HepG2 (cell line): ENCODE results near the gene SRC. TPM values are rescaled to one million over a fixed set of nuclear protein-coding genes. Genes with fewer than 3 reads are reported as not detected.

ENCODE experiments used
- ARNTL ChIP-seq: sonication (generic); formaldehyde crosslinking; IDR thresholded peaks from 2 replicates; pipeline ENCODE4 v1.4.0; 2020; ENCODE audit warnings: mild to moderate bottlenecking, missing genetic modification reagents
- CHD4 ChIP-seq: fragments of 200-600 bp; sonication (generic); IDR thresholded peaks from 2 replicates; pipeline ENCODE4 v1.7.0; 2017; ENCODE audit warnings: mild to moderate bottlenecking, low read length, borderline replicate concordance
- GABPB1 ChIP-seq: IDR thresholded peaks from 2 replicates; pipeline ENCODE4 v1.6.1; 2016; ENCODE audit warnings: mild to moderate bottlenecking, missing genetic modification reagents, moderate library complexity, missing compliant biosample characterization
- GFI1 ChIP-seq: sonication (generic); formaldehyde crosslinking; IDR thresholded peaks from 2 replicates; pipeline ENCODE4 v1.5.0; 2020; ENCODE audit warnings: missing genetic modification reagents, mild to moderate bottlenecking, borderline replicate concordance
- GMEB1 ChIP-seq: sonication (generic); formaldehyde crosslinking; IDR thresholded peaks from 2 replicates; pipeline ENCODE4 v1.5.1; 2020; ENCODE audit warnings: missing genetic modification reagents, mild to moderate bottlenecking, borderline replicate concordance
- ISX ChIP-seq: sonication (generic); formaldehyde crosslinking; conservative IDR thresholded peaks from 2 replicates; pipeline ENCODE4 v1.5.0; 2020; ENCODE audit warnings: missing genetic modification reagents
- NR2F1 ChIP-seq, 2 experiments: fragments of 450-650 bp in 1 of 2; formaldehyde crosslinking in 1 of 2; IDR thresholded peaks; 2 replicates each; pipeline versions ENCODE4 v1.5.0 to v1.6.1; 2016 to 2020; ENCODE audit warnings: mild to moderate bottlenecking in 1 of 2, missing compliant biosample characterization in 1 of 2, missing genetic modification reagents in 1 of 2, moderate library complexity in 1 of 2
- PLRG1 ChIP-seq: fragments of 450-650 bp; conservative IDR thresholded peaks from 2 replicates; pipeline ENCODE4 v1.6.1; 2016
- PLSCR1 ChIP-seq: sonication (generic); formaldehyde crosslinking; IDR thresholded peaks from 2 replicates; pipeline ENCODE4 v1.5.0; 2020; ENCODE audit warnings: missing genetic modification reagents, mild to moderate bottlenecking, borderline replicate concordance
- SNAI1 ChIP-seq: sonication (generic); formaldehyde crosslinking; IDR thresholded peaks from 2 replicates; pipeline ENCODE4 v1.5.0; 2020; ENCODE audit warnings: mild to moderate bottlenecking, missing genetic modification reagents, borderline replicate concordance
- TARDBP ChIP-seq: sonication (generic); formaldehyde crosslinking; IDR thresholded peaks from 2 replicates; pipeline ENCODE4 v1.8.0; 2022; ENCODE audit warnings: mild to moderate bottlenecking, missing genetic modification reagents
- ZBTB1 ChIP-seq: sonication (generic); formaldehyde crosslinking; IDR thresholded peaks from 2 replicates; pipeline ENCODE4 v1.4.0; 2020; ENCODE audit warnings: missing genetic modification reagents, borderline replicate concordance
- ZKSCAN8 ChIP-seq: IDR thresholded peaks from 2 replicates; pipeline ENCODE4 v1.6.1; 2016; ENCODE audit warnings: borderline replicate concordance, missing genetic modification reagents, missing compliant biosample characterization
- ZNF530 ChIP-seq: sonication (generic); formaldehyde crosslinking; IDR thresholded peaks from 2 replicates; pipeline ENCODE4 v1.5.0; 2020; ENCODE audit warnings: low read depth, mild to moderate bottlenecking, missing genetic modification reagents
- ZNF615 ChIP-seq: sonication (generic); formaldehyde crosslinking; IDR thresholded peaks from 2 replicates; pipeline ENCODE4 v1.5.0; 2020; ENCODE audit warnings: mild to moderate bottlenecking, missing genetic modification reagents, borderline replicate concordance
- ZNF761 ChIP-seq: sonication (generic); formaldehyde crosslinking; conservative IDR thresholded peaks from 2 replicates; pipeline ENCODE4 v1.4.0; 2020; ENCODE audit warnings: mild to moderate bottlenecking, missing genetic modification reagents
- ZSCAN21 ChIP-seq: sonication (generic); formaldehyde crosslinking; IDR thresholded peaks from 2 replicates; pipeline ENCODE4 v1.8.0; 2022; ENCODE audit warnings: mild to moderate bottlenecking, missing genetic modification reagents, moderate library complexity, borderline replicate concordance
- polyA plus RNA-seq, 8 experiments: library from polyadenylated mRNA; depleted of rRNA in 3 of 8; stranded (reverse) in 7 of 8; unstranded in 1 of 8; fragments of >200 nt; fragmentation: Illumina TruSeq in 4 of 8; extraction: Trizol in 4 of 8; gene quantifications; 2 replicates each; pipeline versions ENCODE4 v1.2.1 to v1.2.3, GENCODE V29; 2011 to 2016; ENCODE audit warnings: low read depth in 4 of 8, missing spikeins in 1 of 8, mixed read lengths in 1 of 8; ENCODE audit not compliant: insufficient read depth in 1 of 8
- total RNA-seq, 5 experiments: library from RNA; depleted of rRNA; stranded (reverse); fragments of >200 nt; fragmentation: Illumina TruSeq; extraction: Trizol; gene quantifications; 2 replicates each; pipeline ENCODE4 v1.2.3, GENCODE V29; 2016; ENCODE audit warnings: low read depth in 1 of 5
- TF ChIP-seq, protein P1 (sequence below): sonication (generic); formaldehyde crosslinking; IDR thresholded peaks from 2 replicates; pipeline ENCODE4 v1.4.0; 2020; ENCODE audit warnings: missing genetic modification reagents
- TF ChIP-seq, protein P2 (sequence below): fragments of 450-650 bp; IDR thresholded peaks from 2 replicates; pipeline ENCODE4 v1.6.1; 2016
- TF ChIP-seq, protein P3 (sequence below): sonication (generic); formaldehyde crosslinking; IDR thresholded peaks from 2 replicates; pipeline ENCODE4 v1.4.0; 2020; ENCODE audit warnings: missing genetic modification reagents, mild to moderate bottlenecking, borderline replicate concordance

The SRC gene
- total and polyA plus RNA-seq, 2 of the 13 experiments (the other 11 are each of a cell fraction or from before 2014, with no cell fraction given) = 54.7 to 192 TPM

DNA sequence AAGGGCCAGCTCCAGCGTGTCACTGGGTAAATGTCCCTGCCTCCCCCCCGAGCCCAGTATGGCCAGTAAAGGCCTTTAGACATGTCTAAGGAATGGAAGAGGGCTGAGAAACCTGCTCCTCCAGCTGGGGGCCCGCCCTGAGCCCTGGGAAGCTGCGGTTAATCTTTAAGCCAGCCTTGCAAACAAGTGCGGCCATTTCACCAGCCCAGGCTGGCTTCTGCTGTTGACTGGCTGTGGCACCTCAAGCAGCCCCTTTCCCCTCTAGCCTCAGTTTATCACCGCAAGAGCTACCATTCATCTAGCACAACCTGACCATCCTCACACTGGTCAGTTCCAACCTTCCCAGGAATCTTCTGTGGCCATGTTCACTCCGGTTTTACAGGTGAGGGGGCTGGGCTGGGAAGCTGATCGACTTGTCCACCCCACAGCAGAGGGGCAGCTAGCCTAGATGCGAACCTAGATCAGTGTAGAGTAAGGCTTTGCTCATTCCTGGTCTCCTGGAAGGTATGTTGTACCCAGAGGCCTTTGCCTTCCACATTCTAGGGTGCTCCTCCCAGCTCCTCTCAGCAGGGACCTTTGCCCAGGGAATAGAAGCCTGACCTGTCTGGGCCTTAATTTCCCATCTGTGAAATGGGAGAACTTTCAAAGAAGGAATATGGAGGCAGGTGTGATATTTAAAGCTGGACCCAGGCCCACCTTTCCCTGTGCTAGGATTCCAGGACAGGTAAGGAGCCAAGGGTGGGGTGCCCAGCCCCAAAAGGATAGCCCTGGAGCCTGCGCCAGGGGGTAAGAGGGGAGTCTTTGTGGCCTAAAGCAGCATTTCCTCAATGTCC lies 1.2 kb upstream of the SRC start (continued):
- TF ChIP-seq SNAI1 (CRISPR knock-in tag) (peak; percentile 99), GMEB1 (CRISPR knock-in tag) (peak; percentile 67), ZNF615 (CRISPR knock-in tag) (peak; percentile 96), CHD4 (peak; percentile 98), PLRG1 (no peak), ISX (CRISPR knock-in tag) (no peak), GABPB1 (CRISPR knock-in tag) (peak; percentile 57), ZNF761 (peak; percentile 62; the same call in 1 of the 2 replicates), ZSCAN21 (peak; percentile 79; the same call in 1 of the 2 replicates), TARDBP (CRISPR knock-in tag) (peak; percentile 95), ZBTB1 (no peak), ZKSCAN8 (CRISPR knock-in tag) (peak; percentile 18; the same call in 1 of the 2 replicates), NR2F1 (CRISPR knock-in tag; IDR thresholded peaks at IDR 0.05) (peak in 1 of 2 experiments; percentile 52; a peak in 2 of 4 replicates), ZNF530 (no peak), GFI1 (CRISPR knock-in tag) (peak; percentile 64; the same call in 1 of the 2 replicates), PLSCR1 (CRISPR knock-in tag) (no peak), ARNTL (CRISPR knock-in tag) (peak; percentile 75)
- TF ChIP-seq, protein P1, sequence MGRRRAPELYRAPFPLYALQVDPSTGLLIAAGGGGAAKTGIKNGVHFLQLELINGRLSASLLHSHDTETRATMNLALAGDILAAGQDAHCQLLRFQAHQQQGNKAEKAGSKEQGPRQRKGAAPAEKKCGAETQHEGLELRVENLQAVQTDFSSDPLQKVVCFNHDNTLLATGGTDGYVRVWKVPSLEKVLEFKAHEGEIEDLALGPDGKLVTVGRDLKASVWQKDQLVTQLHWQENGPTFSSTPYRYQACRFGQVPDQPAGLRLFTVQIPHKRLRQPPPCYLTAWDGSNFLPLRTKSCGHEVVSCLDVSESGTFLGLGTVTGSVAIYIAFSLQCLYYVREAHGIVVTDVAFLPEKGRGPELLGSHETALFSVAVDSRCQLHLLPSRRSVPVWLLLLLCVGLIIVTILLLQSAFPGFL (CRISPR knock-in tag) = no peak
- TF ChIP-seq, protein P2, sequence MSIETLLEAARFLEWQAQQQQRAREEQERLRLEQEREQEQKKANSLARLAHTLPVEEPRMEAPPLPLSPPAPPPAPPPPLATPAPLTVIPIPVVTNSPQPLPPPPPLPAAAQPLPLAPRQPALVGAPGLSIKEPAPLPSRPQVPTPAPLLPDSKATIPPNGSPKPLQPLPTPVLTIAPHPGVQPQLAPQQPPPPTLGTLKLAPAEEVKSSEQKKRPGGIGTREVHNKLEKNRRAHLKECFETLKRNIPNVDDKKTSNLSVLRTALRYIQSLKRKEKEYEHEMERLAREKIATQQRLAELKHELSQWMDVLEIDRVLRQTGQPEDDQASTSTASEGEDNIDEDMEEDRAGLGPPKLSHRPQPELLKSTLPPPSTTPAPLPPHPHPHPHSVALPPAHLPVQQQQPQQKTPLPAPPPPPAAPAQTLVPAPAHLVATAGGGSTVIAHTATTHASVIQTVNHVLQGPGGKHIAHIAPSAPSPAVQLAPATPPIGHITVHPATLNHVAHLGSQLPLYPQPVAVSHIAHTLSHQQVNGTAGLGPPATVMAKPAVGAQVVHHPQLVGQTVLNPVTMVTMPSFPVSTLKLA = no peak
- TF ChIP-seq, protein P3, sequence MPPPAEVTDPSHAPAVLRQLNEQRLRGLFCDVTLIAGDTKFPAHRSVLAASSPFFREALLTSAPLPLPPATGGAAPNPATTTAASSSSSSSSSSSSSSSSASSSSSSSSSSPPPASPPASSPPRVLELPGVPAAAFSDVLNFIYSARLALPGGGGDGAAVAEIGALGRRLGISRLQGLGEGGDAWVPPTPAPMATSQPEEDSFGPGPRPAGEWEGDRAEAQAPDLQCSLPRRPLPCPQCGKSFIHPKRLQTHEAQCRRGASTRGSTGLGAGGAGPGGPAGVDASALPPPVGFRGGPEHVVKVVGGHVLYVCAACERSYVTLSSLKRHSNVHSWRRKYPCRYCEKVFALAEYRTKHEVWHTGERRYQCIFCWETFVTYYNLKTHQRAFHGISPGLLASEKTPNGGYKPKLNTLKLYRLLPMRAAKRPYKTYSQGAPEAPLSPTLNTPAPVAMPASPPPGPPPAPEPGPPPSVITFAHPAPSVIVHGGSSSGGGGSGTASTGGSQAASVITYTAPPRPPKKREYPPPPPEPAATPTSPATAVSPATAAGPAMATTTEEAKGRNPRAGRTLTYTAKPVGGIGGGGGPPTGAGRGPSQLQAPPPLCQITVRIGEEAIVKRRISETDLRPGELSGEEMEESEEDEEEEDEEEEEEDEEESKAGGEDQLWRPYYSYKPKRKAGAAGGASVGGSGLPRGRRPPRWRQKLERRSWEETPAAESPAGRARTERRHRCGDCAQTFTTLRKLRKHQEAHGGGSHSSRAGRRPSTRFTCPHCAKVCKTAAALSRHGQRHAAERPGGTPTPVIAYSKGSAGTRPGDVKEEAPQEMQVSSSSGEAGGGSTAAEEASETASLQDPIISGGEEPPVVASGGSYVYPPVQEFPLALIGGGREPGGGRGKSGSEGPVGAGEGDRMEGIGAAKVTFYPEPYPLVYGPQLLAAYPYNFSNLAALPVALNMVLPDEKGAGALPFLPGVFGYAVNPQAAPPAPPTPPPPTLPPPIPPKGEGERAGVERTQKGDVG (CRISPR knock-in tag) = no peak
